TTC549 (cell line): ENCODE measurements around the gene CCDC91.

Experiments
- FAIRE-seq: peaks from 2 replicates; lab custom pipeline; 2012; peaks lifted over from hg19 to GRCh38; lab: Jason Lieb, UNC

Gene CCDC91

GRCh38 chr12:28540324-28540714 is 350.1 kb downstream of the CCDC91 start:
- no peak for FAIRE-seq

- FAIRE-seq, result no peak
Observed at GRCh38 chr12:28543021-28543890, 353.0 kb downstream of the CCDC91 start.

GRCh38 chr12:28550757-28551704 is 360.8 kb downstream of the CCDC91 start:
- FAIRE-seq, result no peak

- FAIRE-seq, result no peak
Observed at GRCh38 chr12:28552251-28552970, 362.2 kb downstream of the CCDC91 start.

GRCh38 chr12:28555748-28556147 is 365.5 kb downstream of the CCDC91 start:
- FAIRE-seq, result no peak

GRCh38 chr12:28558250-28558649 is 368.0 kb downstream of the CCDC91 start:
- no peak for FAIRE-seq

GRCh38 chr12:28563286-28563685 is 373.0 kb downstream of the CCDC91 start:
- FAIRE-seq, result no peak

GRCh38 chr12:28563936-28564335 is 373.7 kb downstream of the CCDC91 start:
- FAIRE-seq, result no peak

GRCh38 chr12:28568118-28568517 is 377.9 kb downstream of the CCDC91 start:
- no peak for FAIRE-seq

GRCh38 chr12:28568704-28569103 is 378.4 kb downstream of the CCDC91 start:
- no peak for FAIRE-seq

- FAIRE-seq, result no peak
Observed at GRCh38 chr12:28569698-28570411, 379.6 kb downstream of the CCDC91 start.

GRCh38 chr12:28570811-28571210 is 380.6 kb downstream of the CCDC91 start:
- no peak for FAIRE-seq

GRCh38 chr12:28574746-28575592 is 384.7 kb downstream of the CCDC91 start:
- FAIRE-seq, result no peak

GRCh38 chr12:28575593-28576205 is 385.4 kb downstream of the CCDC91 start:
- no peak for FAIRE-seq

GRCh38 chr12:28578361-28578760 is 388.1 kb downstream of the CCDC91 start:
- FAIRE-seq, result no peak

- FAIRE-seq, result no peak
Observed at GRCh38 chr12:28578833-28579252, 388.6 kb downstream of the CCDC91 start.

- FAIRE-seq, result no peak
Observed at GRCh38 chr12:28582672-28583376, 392.6 kb downstream of the CCDC91 start.

GRCh38 chr12:28583701-28584261 is 393.5 kb downstream of the CCDC91 start:
- FAIRE-seq, result no peak

- FAIRE-seq, result no peak
Observed at GRCh38 chr12:28585146-28585545, 394.9 kb downstream of the CCDC91 start.
